ENCODE results near the gene CCNL1.

CCNL1 gene

DNA sequence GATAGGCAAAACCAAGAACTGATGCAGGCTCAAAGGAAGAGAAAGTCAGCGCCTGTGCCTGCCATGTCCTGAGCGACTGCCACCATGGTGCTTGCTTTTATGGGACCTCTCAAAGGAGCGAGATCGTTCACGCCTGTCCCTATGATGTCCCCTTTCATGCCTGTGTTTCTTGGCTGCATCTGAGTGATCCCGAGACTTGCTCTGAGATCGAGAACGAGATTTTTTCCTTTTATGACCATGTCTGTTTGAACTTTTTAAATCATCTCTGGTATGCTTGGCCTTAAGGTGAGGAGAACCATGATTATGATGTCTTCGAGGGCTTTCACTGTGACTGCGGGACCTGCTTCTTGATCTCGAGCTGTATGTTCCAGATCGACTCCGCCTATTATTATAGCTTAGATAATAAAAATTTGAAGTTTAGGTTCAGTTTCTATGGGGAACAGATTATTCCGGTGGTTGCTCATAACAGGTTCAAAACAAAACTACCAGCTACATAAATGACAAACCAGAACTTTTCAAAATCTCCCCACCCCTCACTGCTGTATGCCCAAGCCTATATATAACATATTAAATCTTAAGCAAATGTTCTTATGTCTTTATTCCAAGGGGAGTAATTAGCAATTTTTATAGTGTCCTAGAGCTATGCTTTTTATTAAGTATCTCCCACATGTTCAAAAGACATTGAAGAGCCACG is 11.6 kb downstream of the CCNL1 start:
- TF ChIP-seq, protein P1, sequence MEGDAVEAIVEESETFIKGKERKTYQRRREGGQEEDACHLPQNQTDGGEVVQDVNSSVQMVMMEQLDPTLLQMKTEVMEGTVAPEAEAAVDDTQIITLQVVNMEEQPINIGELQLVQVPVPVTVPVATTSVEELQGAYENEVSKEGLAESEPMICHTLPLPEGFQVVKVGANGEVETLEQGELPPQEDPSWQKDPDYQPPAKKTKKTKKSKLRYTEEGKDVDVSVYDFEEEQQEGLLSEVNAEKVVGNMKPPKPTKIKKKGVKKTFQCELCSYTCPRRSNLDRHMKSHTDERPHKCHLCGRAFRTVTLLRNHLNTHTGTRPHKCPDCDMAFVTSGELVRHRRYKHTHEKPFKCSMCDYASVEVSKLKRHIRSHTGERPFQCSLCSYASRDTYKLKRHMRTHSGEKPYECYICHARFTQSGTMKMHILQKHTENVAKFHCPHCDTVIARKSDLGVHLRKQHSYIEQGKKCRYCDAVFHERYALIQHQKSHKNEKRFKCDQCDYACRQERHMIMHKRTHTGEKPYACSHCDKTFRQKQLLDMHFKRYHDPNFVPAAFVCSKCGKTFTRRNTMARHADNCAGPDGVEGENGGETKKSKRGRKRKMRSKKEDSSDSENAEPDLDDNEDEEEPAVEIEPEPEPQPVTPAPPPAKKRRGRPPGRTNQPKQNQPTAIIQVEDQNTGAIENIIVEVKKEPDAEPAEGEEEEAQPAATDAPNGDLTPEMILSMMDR (IDR thresholded peaks at IDR 0.05; ENCODE audit: control extremely low read depth, extremely low read depth, low read depth, missing control alignments), result no peak
- ChIA-PET CTCF (interaction anchor here (0.9 to 6.5 kb wide), 3 partner anchors 11 to 996 kb away, joined by 3 to 56 read pairs (median 4); no protein-coding TSS in a partner anchor), POLR2A (interaction anchor here (0.6 to 2.6 kb wide), 3 partner anchors 12 to 60 kb away, joined by 4 to 11 read pairs (median 7); partner anchors contain the start of gene CCNL1)
- no peak for DNase-seq (ENCODE audit: extremely low spot score)

DNA sequence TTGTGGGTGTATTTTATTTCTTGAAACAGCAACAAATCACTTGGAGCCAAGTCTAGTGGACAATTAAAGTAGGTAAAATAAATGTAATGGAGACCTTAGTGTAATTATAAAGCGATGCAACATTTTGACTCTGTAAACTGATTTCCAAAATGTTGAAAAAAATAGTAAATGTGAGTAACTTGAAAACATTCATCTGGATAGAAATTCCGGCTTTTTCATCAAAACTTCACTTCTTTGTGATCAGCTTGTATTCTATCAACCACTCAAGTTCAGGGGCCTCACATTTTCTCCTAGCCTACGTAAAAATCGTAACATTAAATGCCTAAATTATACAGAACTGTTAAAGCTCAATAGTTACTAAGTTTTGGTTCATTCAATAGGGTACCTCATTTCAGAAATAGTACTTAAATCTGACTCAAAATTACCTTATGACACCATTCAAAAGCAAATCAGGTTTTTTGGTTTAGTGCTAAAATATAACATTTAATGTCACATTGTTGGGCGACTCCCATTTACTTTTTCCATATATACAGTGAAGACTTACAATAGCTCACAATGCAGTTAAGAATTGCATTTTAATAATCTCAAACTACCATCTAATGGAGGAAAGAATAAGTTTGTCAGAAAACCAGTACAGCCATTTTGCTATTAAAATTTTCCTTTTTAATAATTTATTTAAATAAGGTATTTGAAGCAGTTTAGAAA is 12.7 kb downstream of the CCNL1 start:
- TF ChIP-seq, protein P1 (IDR thresholded peaks at IDR 0.05; ENCODE audit: control extremely low read depth, extremely low read depth, low read depth, missing control alignments), result no peak
- ChIA-PET POLR2A (interaction anchor here (0.7 to 2.6 kb wide), 2 partner anchors 13 to 30 kb away, joined by 4 to 11 read pairs; partner anchors contain the start of gene CCNL1), CTCF (interaction anchor here (1.0 to 6.5 kb wide), 2 partner anchors 10 to 13 kb away, joined by 4 to 56 read pairs; partner anchors contain the start of gene CCNL1)
- no peak for DNase-seq (ENCODE audit: extremely low spot score)

- TF ChIP-seq, protein P1 (IDR thresholded peaks at IDR 0.05; ENCODE audit: control extremely low read depth, extremely low read depth, low read depth, missing control alignments), result no peak
- POLR2A ChIA-PET, result no interaction called here
- CTCF ChIA-PET, result interaction anchor here (6.5 kb wide), 1 partner anchor 9 kb away, joined by 56 read pairs; no protein-coding TSS in a partner anchor
- DNase-seq (ENCODE audit: extremely low spot score), result no peak
Observed at GRCh38 chr3:157145606-157146322, 14.2 kb downstream of the CCNL1 start.

GRCh38 chr3:157142315-157142714 is 17.6 kb downstream of the CCNL1 start:
- POLR2A ChIA-PET, result no interaction called here
- DNase-seq (ENCODE audit: extremely low spot score), result no peak
- CTCF ChIA-PET, result interaction anchor here (1.4 kb wide), 1 partner anchor 53 kb away, joined by 3 read pairs; no protein-coding TSS in a partner anchor
- TF ChIP-seq, protein P1 (IDR thresholded peaks at IDR 0.05; ENCODE audit: control extremely low read depth, extremely low read depth, low read depth, missing control alignments), result no peak

- ChIA-PET POLR2A (interaction anchor here (0.6 to 0.7 kb wide), 3 partner anchors 112 to 505 kb away, joined by 4 to 6 read pairs (median 5); no protein-coding TSS in a partner anchor), CTCF (interaction anchor here (3.4 to 44.0 kb wide), 2 partner anchors 41 to 586 kb away, joined by 16 to 1428 read pairs; partner anchors contain the start of gene SSR3)
- TF ChIP-seq, protein P1 (IDR thresholded peaks at IDR 0.05; ENCODE audit: control extremely low read depth, extremely low read depth, low read depth, missing control alignments), result no peak
- DNase-seq (ENCODE audit: extremely low spot score), result no peak
Observed at GRCh38 chr3:157139938-157140534, 19.9 kb downstream of the CCNL1 start.

Measured in GM10248 (cell line).